GM10266 (cell line): ENCODE results near the gene CCDC177.

Experiments
- DNase-seq: peaks from one replicate; pipeline ENCODE4 v3.0.0; 2012; ENCODE audit errors: extremely low spot score
- CTCF ChIP-seq: IDR thresholded peaks from 2 replicates; pipeline ENCODE4 v1.5.1; 2012; ENCODE audit warnings: mild to moderate bottlenecking, low read depth; ENCODE audit not compliant: control insufficient read depth, insufficient read depth; ENCODE audit errors: missing control alignments

CCDC177 gene

GRCh38 chr14:69567563-69567962 is 7.1 kb downstream of the CCDC177 start:
- no peak for TF ChIP-seq CTCF
- no peak for DNase-seq

- no peak for DNase-seq
- no peak for TF ChIP-seq CTCF
Observed at GRCh38 chr14:69561893-69562292, 12.8 kb downstream of the CCDC177 start.

- DNase-seq = no peak
- no peak for TF ChIP-seq CTCF
Observed at GRCh38 chr14:69560826-69561225, 13.8 kb downstream of the CCDC177 start.

DNA sequence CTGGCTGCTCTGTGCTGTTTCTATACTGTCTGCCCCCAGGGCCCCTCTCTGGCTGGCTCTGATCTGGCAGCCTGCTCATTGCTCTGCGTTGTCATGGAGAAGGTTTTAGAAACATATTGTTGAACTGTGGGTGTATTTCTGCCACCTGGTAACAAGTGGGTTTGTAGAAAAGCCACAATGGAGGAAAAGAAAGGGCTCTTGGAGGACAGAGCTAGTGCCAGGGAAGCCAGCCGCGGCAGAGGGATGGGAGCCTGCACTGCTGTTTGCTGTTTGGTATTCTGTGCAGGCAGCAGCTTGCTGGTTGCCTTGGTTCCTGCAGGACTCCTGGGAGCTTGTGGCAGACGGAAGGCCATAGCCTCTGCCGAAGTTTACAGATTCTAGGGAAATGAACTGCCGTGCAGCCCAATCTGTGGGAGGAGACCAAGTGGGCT is 15.1 kb downstream of the CCDC177 start:
- DNase-seq = no peak
- TF ChIP-seq CTCF = no peak

DNA sequence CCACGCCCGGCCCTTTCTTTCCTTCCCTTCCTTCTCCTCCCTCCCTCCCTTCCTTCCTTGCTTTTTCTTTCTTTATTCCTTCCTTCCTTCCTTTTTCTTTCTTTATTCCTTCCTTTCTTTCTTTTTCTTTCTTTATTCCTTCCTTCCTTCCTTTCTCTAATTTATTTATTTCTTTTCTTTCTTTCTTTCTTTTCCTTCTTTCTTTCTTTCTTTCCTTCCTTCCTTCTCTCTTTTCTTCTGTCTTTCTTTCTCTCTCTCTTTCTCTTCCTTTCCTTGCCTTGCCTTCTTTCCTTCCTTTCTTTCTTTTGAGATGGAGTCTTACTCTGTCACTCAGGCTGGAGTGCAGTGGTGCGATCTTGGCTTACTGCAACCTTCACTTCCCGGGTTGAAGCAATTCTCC is 15.9 kb downstream of the CCDC177 start:
- DNase-seq = no peak
- TF ChIP-seq CTCF = no peak

- TF ChIP-seq CTCF = no peak
- DNase-seq = no peak
Observed at GRCh38 chr14:69554500-69554899, 20.2 kb downstream of the CCDC177 start.

DNA sequence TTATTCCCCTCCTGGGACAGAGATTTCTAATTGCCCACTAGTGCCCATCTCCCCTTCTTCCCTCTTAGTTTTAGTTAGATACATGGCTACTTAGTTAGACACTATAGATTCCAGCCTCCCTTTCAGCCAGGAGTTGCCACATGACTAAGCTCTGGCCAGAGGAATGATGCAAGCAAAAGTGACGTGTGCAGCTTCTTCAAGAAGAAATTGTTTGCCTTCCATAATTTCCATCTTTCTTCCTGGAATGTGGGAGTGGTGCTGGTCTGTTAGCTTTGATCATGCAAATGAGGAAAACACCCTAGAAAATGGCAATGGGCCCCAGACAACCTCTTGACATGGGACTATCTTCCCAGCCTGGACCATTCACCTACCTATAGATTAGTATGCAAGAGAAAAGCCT is 21.4 kb downstream of the CCDC177 start:
- DNase-seq = no peak

More for the DNA sequence above, 21.4 kb downstream of the CCDC177 start:
- no peak for TF ChIP-seq CTCF
